Brain microvascular endothelial cell (primary cell): Measurements from ENCODE around the gene SH3BP2.
A peak's percentile ranks its signal among the peaks of the same experiment; 100 is the strongest.

Experiments
- DNase-seq: peaks from one replicate; pipeline ENCODE4 v3.0.0-alpha.2; 2020
- H3K27ac ChIP-seq: fragments of 250-450 bp; sonication (Bioruptor Pico); 2 replicates; pipeline ENCODE4 v1.5.1; 2020; ENCODE audit warnings: mild to moderate bottlenecking, moderate library complexity
- H3K27me3 ChIP-seq: fragments of 250-450 bp; sonication (Bioruptor Pico); replicated peaks from 2 replicates; pipeline ENCODE4 v1.5.1; 2020; ENCODE audit warnings: mild to moderate bottlenecking
- H3K36me3 ChIP-seq: fragments of 250-450 bp; sonication (Bioruptor Pico); replicated peaks from 2 replicates; pipeline ENCODE4 v1.5.1; 2020; ENCODE audit warnings: mild to moderate bottlenecking
- H3K4me3 ChIP-seq: 2 replicates; pipeline ENCODE4 v1.5.1; 2011; ENCODE audit warnings: low read depth, mild to moderate bottlenecking, control low read depth, low read length, moderate library complexity
- CTCF ChIP-seq: IDR thresholded peaks from 2 replicates; pipeline ENCODE4 v1.5.1; 2011; ENCODE audit warnings: low read depth, mild to moderate bottlenecking, moderate library complexity, low read length, control low read depth, inconsistent platforms; ENCODE audit errors: missing control alignments
- in situ Hi-C: cut with HindIII; loops from 2 replicates; pipeline ENCODE4 v1.10.0; 2017; ENCODE audit warnings: low sequenced_read_pairs, low pct_ligation_motif_present

Gene SH3BP2

GRCh38 chr4:2745981-2746806 lies 46.7 kb upstream of the SH3BP2 start:
- peak; percentile 70 for DNase-seq
- Histone ChIP-seq H3K4me3 (no peak overlapping the region), H3K27ac (peak overlapping the region; percentile 36), H3K27me3 (no peaks in the 10 kb centered on the region), H3K36me3 (peaks cover 48% of the 10 kb centered on the region)
- in situ Hi-C loops, result no loop called here
- TF ChIP-seq CTCF, result no peak

DNA sequence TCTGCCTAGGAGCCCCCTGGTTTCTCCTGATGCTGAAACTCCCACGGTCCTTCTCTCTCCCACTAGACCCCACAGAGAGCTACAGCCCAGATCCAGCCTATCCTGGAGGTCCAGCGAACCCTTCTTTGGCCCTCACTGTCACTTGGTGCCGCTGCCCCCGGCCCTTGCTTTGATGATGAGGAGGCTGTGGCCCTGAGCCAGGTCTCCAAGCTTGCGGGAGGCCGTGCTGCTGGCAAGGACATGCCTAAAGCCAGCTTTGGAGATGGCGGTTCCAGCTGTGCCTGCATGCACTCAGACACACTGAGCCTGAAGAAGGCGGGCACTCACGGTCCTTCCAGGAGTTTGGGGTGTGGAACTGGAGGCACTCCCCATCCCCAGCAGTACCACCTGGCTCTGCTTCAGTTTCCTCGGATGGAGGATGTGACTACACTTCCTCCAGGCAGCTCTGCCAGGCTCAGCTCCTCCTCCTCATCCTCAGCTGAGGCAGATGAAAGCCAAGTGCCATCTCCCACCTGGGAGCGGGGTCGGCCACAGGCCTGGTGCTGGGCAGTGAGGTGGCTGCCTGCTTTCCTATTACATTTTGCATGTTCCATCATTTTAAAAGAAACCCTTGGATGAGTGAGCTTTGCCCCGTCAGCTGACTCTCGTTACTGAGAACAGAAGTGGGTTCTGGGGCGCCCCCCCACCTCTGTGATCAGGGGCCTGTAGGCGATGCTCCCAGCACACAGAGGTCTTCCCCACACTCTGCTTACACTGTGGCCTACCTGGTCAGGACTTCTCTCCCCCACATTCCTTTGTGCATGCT lies 45.8 kb upstream of the SH3BP2 start:
- peaks cover 46% of the 10 kb centered on the region for H3K36me3 ChIP-seq
- TF ChIP-seq CTCF, result no peak
- in situ Hi-C loops, result no loop called here

GRCh38 chr4:2750719-2751605 lies 41.9 kb upstream of the SH3BP2 start:
- in situ Hi-C loops, result no loop called here
- H3K27ac ChIP-seq, result no peak overlapping the region
- DNase-seq, result no peak
- no peaks in the 10 kb centered on the region for H3K27me3 ChIP-seq
- peaks cover 14% of the 10 kb centered on the region for H3K36me3 ChIP-seq
- no peak overlapping the region for H3K4me3 ChIP-seq
- no peak for TF ChIP-seq CTCF

More for the DNA sequence above, 45.8 kb upstream of the SH3BP2 start:
- H3K27ac ChIP-seq, result no peak overlapping the region
- H3K4me3 ChIP-seq, result no peak overlapping the region
- H3K27me3 ChIP-seq, result no peaks in the 10 kb centered on the region
- DNase-seq, result no peak

GRCh38 chr4:2753436-2753835 lies 39.4 kb upstream of the SH3BP2 start:
- Histone ChIP-seq H3K27ac (no peak overlapping the region), H3K4me3 (no peak overlapping the region), H3K36me3 (no peaks in the 10 kb centered on the region), H3K27me3 (no peaks in the 10 kb centered on the region)
- no peak for DNase-seq
- no peak for TF ChIP-seq CTCF
- in situ Hi-C loops, result no loop called here

DNA sequence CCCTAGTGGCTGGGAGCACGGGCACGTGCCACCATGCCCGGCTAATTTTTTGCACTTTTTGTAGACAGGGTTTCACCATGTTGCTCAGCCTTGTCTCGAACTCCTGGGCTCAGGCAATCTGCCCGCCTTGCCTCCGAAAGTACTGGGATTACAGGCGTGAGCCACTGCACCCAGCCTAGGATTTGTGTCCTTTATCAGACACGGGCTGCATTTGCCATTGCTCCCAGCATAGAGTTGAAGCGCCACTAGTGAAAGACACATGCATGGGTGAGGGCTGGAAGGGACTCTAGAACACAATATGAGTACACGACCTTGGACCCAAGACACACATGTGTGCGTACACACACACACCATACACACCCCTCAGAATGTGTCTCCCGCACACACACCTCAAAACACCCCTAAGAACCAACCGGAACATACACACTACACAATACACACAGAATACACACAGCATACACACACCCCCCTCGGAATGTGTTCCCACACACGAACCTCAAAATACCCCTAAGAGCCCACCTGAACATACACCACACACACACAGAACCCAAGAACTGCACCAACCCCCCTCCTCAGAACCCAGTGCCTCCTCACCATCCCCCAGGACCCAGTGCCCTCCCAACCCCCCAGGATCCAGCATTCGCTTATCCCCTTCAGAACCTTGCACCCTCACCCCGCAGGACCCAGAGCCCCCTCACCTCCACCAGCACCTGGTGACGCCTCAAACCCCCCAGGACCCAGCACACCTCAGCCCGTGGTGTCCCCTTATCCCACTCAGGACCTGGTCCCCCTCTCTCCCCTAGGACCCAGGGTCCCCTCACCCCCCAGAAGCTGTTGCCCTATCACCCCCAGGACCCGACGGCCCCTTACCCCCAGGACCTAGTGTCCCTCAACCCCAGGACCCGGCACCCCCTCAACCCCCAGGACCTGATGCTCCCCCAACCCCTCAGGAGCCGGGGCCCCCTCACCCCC lies 37.8 kb upstream of the SH3BP2 start:
- Histone ChIP-seq H3K27ac (no peak overlapping the region), H3K27me3 (no peaks in the 10 kb centered on the region), H3K36me3 (no peaks in the 10 kb centered on the region), H3K4me3 (peak overlapping the region; percentile 81)
- DNase-seq, result no peak
- in situ Hi-C loops, result no loop called here
- TF ChIP-seq CTCF, result no peak
